SK-N-SH treated with all-trans-retinoic acid at 6 μM for 48 hours (cell line): ENCODE results near the gene ASF1A.

Experiments used
- ATAC-seq: fragments of 200-7000 bp; cut with Tn5 transposase; 3 replicates; pipeline ENCODE4 v1.9.1; 2020; ENCODE audit warnings: mild to moderate bottlenecking, moderate library complexity
- CSRNP3 ChIP-seq: fragments of 250-450 bp; sonication (Bioruptor Pico); IDR thresholded peaks from 2 replicates; pipeline ENCODE4 v1.5.1; 2021; ENCODE audit warnings: mild to moderate bottlenecking, moderate library complexity
- GLIS3 ChIP-seq: fragments of 250-450 bp; sonication (Bioruptor Pico); IDR thresholded peaks from 2 replicates; pipeline ENCODE4 v1.5.0; 2020; ENCODE audit warnings: mild to moderate bottlenecking, moderate library complexity
- ISL1 ChIP-seq: fragments of 250-450 bp; sonication (Bioruptor Pico); IDR thresholded peaks from 2 replicates; pipeline ENCODE4 v2.1.2; 2022; ENCODE audit warnings: mild to moderate bottlenecking, moderate library complexity
- POU6F1 ChIP-seq: fragments of 250-450 bp; sonication (Bioruptor Pico); IDR thresholded peaks from 2 replicates; pipeline ENCODE4 v1.8.0; 2021; ENCODE audit warnings: low read depth, mild to moderate bottlenecking, moderate library complexity, borderline replicate concordance
- PPARA ChIP-seq: fragments of 250-450 bp; sonication (Bioruptor Pico); IDR thresholded peaks from 2 replicates; pipeline ENCODE4 v1.5.0; 2020; ENCODE audit warnings: mild to moderate bottlenecking, borderline replicate concordance
- SNAI2 ChIP-seq: fragments of 250-450 bp; sonication (Bioruptor Pico); IDR thresholded peaks from 2 replicates; pipeline ENCODE4 v1.5.0; 2020; ENCODE audit warnings: mild to moderate bottlenecking, moderate library complexity
- TCF4 ChIP-seq: fragments of 250-450 bp; sonication (Bioruptor Pico); IDR thresholded peaks from 2 replicates; pipeline ENCODE4 v1.8.0; 2021; ENCODE audit warnings: mild to moderate bottlenecking, moderate library complexity, borderline replicate concordance
- TOX ChIP-seq: fragments of 250-450 bp; sonication (Bioruptor Pico); IDR thresholded peaks from 2 replicates; pipeline ENCODE4 v1.8.0; 2021; ENCODE audit warnings: mild to moderate bottlenecking, moderate library complexity, borderline replicate concordance
- TSHZ2 ChIP-seq: fragments of 250-450 bp; sonication (Bioruptor Pico); IDR thresholded peaks from 2 replicates; pipeline ENCODE4 v1.5.0; 2020; ENCODE audit warnings: mild to moderate bottlenecking, moderate library complexity
- ZC3H10 ChIP-seq: fragments of 250-450 bp; sonication (Bioruptor Pico); IDR thresholded peaks from 2 replicates; pipeline ENCODE4 v1.5.1; 2021; ENCODE audit warnings: mild to moderate bottlenecking, moderate library complexity
- ZFP3 ChIP-seq: fragments of 250-450 bp; sonication (Bioruptor Pico); IDR thresholded peaks from 2 replicates; pipeline ENCODE4 v1.5.0; 2020; ENCODE audit warnings: mild to moderate bottlenecking, moderate library complexity

Gene ASF1A

DNA sequence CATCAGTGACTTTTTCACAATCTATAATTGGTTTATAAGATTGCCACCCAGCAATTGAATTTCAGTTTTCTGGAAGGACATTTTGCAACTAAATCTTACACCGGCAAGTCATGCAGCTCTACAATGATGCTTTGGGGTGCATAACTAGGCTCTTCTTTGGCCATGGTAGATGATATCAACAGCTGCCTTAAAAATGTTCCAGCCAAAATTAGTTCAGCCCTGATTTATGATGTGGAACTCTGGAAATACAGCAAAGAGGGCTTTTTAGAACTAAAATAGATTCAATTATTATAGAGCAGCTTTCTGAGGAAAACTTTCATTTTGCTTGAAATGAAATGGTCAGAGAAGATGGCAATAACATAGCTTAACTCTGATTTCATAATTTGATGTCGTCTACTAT is 59.4 kb downstream of the ASF1A start:
- TF ChIP-seq ZC3H10 (CRISPR knock-in tag) (no peak), POU6F1 (CRISPR knock-in tag) (no peak), PPARA (no peak), TSHZ2 (CRISPR knock-in tag) (no peak), TCF4 (CRISPR knock-in tag) (no peak), ISL1 (CRISPR knock-in tag) (no peak), CSRNP3 (no peak), SNAI2 (CRISPR knock-in tag) (no peak), ZFP3 (CRISPR knock-in tag) (no peak), TOX (no peak), GLIS3 (CRISPR knock-in tag) (no peak)
- ATAC-seq: no peak
